GM18505 (cell line): Measurements from ENCODE around the gene SEC31A.
A peak's percentile ranks its signal among the peaks of the same experiment; 100 is the strongest.

Experiments used
- ATAC-seq: cut with Tn5 transposase; IDR thresholded peaks from one replicate; pipeline ENCODE4 v1.9.1; 2021; ENCODE audit not compliant: unreplicated experiment
- POLR2A ChIP-seq: IDR thresholded peaks from 4 replicates; pipeline ENCODE4 v1.6.1; 2011; ENCODE audit warnings: borderline replicate concordance; ENCODE audit not compliant: insufficient read depth, insufficient read length; ENCODE audit errors: extremely low read depth

The SEC31A gene

DNA sequence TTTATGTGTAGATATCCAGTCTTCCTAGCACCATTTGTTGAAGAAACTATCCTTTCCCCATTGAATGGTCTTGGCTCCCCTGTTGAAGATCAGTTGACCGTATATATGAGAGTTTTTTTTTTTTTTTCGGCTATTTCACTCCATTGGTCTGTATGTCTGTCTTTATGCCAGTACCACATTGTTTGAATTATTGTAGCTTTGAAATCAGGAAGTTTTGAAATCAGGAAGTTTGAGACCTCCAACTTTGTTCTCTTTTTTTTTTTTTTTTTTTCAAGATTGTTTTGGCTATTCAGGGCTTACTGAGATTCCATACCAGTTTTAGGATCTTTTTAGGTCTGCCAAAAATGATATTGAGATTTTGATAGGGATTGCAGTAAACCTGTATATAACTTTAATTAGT lies 88.0 kb downstream of the SEC31A start:
- ATAC-seq: no peak
- no peak for TF ChIP-seq POLR2A

DNA sequence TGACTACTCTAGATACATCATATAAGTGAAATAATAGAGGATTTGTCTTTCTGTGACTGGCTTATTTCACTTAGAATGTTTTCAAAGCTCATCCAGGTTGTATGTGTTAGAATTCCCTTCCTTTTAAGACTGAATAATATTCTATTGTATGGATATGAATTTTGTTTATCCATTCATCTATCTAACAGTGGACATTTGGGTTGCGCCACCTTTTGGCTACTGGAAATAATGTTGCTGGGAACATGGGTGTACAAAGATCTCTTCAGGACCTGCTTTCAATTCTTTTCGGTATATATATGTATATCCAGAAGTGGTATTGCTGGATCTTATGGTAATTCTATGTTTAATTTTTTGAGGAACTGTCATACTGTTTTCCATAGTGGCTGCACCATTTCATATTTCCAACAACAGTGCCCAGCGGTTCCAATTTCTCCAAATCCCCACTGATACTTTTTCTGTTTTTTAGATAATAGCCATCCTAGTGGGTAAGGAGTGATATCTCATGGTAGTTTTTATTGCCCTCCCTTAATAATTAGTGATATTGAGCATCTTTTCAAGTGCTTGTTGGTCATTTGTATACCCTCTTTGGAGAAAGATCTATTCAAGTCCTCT lies 88.9 kb downstream of the SEC31A start:
- TF ChIP-seq POLR2A: no peak
- ATAC-seq: no peak

DNA sequence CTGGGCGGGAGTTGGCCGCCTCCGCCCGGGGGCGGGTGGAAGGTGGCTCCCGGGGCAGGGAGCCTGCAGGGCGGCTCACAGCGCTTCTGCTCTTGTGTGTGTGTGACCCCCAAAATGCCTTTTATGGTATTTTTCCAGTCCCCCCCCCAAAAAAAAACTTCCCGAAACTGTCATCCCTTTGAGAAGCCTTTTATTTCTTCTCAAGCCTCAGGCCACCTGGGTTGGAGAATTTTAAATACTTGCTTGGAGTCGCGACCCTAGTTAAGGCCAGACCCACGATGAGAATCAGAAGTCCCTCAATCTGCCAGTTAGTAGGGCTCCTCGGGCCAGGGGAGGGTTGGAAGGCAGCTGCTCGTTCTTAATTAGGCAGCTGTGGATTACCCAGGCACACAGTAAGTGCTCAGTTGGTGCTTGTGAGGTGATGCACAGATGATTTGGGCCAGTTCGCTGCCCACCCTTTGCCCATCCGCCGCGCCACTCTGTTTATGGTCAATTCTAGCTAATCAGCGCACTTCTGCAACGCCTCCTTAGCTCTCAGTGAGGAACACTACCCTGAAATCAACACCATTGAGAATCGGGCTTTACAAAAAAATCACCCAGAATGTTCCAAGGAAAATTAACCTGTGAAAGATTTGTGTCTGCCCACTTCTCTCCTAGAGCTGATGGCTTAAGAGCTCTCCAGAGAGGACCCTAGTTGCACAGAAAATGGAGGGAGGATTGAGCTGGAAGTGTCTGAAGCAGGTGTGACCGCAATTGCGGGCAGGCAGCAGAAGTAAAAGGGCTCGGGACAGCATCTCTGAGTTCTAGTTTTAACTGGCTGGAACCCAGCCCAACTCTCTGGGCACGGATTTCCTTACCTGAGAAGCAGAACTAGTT lies 91.7 kb downstream of the SEC31A start:
- peak; percentile 27 for ATAC-seq
- no peak for TF ChIP-seq POLR2A

DNA sequence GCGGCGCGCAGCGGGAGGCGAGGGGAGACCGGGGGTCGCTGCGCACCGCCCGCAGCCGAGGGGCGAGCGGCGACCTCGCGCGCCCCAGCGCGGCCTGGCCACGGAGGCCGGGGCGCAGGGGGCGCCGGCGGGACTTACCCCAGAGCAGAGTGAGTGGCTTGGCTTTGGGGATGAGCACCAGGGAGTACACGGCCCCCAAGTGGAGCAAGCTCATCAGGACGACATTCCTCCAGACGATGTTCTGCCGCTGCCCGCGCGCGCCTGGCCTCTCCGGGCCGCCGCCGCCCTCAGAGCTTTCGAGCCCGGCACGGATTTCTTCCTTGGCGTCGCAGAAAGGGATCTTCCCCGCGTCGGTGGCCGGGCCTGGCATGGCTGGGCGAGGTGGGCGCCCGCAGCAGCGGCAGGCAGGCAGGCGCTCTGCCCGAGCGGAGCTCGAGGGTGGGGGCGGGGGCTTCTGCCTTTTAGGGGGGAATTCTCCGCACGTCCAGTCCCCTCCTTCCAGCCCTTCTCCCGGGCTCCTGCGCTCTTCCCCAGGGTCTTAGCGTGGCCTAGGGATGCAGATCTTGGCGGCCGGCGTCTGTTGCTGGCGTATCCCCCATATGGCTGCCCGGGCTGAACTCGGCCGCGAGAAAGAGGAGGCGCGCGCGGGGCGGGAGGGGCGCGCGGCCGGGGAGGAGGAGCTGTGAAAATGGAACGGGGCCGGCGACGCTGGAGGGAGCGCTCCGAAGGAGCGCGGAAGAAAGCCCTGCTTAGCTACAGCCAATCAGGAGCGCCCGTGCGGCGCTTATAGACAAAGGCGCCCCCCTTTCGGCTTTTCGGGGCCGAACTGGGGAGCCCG lies 92.6 kb downstream of the SEC31A start, which contains the start of gene SCD5:
Gene SCD5, minus strand, starts transcription at position 629 of the 838 bp plus-strand sequence. Its CDS starts 259 bp downstream, at position 370.
- TF ChIP-seq POLR2A: peak; percentile 26
- ATAC-seq: peak; percentile 91

DNA sequence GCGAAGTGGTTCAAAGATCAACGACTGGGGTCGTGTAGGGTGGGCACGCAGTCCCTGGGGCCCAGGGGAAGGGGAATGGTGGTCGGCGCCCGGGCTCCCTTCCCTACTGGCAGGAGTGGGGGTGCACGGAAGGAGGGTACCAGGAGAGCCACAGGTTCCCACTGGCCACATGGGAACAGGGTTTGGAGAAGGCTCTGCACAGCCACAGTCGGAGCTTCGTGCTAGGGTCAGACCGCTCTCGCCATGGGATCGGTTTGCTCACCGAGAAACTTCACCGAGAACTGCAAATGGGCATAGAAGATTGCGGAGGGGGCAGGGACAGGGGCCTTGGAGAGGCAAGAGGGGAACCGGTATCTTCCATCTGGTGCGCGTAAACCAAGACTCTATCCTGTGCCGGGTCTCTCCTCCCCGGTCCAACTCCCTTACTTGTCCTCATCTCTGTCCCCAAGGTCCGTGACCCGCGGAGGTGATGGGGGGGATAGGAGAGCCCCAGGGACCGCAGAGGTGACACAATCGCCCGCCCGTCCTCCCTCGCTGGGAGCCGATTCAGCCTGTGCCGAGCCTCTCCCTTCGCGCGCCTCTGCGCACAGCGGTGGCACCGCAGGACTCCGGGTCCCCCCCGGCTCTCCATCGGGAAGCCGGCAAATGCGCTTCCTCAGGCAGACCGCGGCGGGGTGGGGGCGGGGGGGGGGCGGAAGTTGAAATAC lies 93.4 kb downstream of the SEC31A start:
- no peak for ATAC-seq
- TF ChIP-seq POLR2A: no peak

DNA sequence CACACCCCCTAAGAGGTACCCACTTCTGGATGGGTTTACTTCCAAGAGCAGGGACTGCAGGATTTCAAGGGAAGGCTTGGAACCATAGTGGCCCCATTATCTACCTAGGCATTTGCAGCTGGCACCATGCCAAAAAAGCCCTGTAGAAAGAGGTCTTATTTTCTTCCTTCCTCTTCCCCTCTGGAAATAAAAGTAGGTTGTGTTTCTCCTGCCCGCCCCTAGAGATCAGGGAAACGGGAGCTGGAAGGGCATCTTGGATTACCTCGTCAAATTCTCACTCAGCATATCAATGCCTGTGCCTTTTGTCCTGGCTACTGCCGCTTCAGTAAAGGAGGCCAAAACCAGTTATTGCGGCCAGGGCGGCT lies 93.9 kb downstream of the SEC31A start:
- no peak for TF ChIP-seq POLR2A
- ATAC-seq: no peak

DNA sequence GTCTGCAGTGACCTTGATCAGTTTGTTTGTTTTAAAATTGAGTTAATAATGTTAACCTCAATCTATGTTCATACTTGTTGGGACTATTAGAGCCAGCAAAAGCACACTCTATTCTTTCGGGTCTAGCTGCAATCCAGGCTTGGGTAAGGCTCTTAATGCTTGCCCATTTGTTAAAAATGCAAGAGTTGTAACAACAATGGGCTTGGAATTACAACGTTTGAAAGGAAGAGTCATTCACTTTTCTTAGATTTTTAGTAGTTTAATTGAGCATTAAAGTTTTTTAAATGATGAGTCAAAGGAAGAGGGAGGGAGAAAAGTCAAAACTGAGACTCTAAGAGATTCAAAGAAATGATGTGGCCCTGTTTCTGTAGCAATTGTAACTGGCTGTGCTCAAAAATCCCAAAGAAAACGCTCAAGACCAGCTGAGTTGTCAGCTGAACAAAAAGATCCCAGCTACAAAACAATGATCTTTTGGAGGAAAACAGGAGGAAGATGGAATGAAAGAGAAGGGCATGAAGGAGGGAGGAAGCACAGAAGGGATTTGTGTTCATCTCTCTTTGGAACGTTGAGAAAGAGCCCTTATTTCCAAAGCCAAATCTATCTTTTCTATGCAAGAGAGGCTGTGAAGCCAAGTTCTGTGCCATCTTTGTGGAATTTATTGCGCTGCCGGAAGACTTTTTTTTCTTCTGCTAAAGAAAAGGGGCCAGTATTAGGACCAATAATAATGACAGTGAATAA lies 97.9 kb downstream of the SEC31A start:
- no peak for TF ChIP-seq POLR2A
- ATAC-seq: no peak

DNA sequence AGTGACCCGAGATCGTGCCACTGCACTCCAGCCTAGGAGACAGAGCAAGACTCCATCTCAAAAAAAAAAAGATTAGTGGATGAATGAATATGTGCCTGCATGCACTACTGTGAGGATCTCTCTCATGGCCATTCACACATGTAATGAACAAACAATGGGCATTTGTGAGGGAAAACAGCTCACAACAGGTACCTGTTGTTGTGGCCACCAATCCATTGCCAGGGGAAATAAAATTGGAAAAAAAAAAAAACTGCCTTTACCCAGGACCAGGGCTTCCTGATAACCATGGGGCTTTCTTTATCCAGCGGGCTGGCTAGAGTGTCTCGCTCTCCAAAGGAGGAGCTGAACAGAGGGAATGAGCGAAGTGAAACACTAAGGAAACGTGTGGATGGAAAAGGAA lies 99.8 kb downstream of the SEC31A start:
- TF ChIP-seq POLR2A: no peak
- ATAC-seq: no peak

DNA sequence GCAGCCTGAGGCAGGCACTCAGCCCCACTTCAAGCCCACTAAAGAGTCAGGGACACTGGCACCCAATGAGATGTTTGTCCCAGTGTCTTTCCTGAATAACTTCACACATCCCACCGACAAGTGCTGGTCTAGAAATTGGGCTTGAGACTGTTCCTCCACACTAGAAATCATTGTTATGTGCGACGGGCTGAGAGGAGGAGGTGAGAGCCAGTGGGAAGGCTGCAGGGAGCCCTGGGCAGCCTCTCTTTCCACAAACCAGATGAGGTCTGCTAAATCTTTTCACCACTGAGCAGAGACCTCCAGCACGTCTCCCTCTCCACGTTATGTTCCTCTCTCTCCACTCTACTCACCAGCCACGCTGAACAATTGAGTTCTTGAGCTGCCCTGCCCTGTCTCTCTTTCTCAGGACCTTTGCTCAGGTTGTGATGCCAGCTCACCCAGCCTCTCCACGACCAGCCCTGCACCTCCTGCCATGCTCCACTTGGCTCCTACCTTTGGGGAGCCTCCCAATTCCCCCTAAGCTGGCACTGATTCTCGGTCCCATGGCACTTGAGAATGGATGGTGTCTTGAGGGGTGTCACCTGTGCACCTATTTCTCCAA lies 100.8 kb downstream of the SEC31A start:
- no peak for TF ChIP-seq POLR2A
- no peak for ATAC-seq

DNA sequence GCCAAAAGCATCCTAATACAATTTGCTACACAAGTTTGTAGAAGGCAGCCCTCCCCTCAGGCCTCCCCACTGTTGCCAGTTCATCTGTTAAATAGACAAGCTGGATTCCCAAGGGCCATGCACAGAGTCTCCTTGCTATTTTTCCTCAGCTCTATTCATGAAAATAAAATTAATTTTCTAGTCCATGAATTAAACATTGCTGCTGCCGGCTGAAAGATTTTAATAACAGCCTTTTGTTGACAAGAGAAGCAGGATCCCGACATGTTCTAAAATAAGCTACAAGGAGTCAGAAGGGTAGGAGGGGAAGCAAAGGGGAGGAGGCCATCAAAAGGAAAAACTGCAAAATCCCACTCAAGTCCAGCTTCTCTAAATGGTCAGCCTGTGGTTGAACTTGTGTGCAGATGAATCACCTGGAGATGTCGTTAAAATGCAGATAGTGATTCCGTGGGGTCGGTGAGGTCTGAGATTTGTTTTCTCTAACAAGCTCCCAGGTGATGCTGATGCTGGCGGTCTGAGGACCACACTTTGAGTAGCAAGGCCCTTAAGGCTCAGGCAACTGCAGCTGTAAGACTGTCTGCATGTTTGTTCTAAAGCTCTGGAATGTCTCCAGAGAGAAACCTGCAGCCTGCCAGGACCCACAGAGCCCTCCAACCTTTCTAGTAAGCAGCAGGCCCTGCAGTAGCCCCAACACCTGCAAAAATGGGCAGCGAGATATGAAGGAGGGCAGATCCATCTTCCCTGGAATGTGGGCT lies 101.8 kb downstream of the SEC31A start:
- ATAC-seq: no peak
- TF ChIP-seq POLR2A: no peak

DNA sequence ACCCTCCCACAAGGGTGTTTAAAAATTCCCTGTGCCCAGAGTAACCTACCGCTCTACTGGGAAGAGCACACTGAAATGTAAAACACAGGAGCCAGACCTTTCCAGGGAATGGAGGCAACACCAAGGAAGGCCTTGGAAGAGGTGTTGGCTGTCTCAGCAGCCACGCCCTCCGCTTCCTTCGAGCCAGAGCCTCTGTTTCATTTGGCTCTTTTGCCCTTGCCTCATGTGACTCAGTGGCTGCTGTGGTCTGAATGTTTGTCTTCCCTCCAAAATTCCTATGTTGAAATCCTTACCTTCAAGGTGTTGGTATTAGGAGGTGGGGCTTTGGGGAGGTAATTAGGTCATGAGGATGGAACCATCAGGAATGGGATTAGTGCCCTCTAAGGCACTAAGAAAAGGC lies 103.6 kb downstream of the SEC31A start:
- ATAC-seq: no peak
- no peak for TF ChIP-seq POLR2A

DNA sequence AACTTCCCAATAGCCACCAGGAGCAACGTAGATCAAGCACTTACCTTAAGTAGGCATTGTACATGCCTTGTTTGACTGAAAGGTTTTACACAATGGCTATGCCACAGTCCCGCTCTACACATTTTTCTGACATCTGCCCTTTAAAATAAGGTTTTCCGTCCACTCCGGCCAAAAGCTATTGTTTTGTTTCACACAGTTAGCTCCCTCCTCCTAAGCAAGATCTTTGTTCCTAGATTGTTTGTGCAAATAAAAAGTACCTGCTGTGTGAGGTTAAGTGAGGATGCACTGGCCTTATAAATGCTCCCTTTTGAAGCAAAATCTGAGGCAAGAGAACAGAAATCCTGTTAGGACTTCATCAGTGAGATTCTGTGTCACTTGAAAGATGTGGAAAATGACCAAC lies 104.1 kb downstream of the SEC31A start:
- TF ChIP-seq POLR2A: no peak

More for the DNA sequence above, 104.1 kb downstream of the SEC31A start:
- ATAC-seq: no peak
